ENCODE data around the gene SAP30BP.

The SAP30BP gene

GRCh38 chr17:75658237-75658636 is 8.9 kb upstream of the SAP30BP start (continued):
- TF ChIP-seq ARNTL (CRISPR knock-in tag; IDR thresholded peaks at IDR 0.05; ENCODE audit: borderline replicate concordance, low read depth) = no peak
- no peak for TF ChIP-seq ZNF565 (CRISPR knock-in tag; conservative IDR thresholded peaks at IDR 0.05; ENCODE audit: low read depth)
- TF ChIP-seq GLIS3 (CRISPR knock-in tag; IDR thresholded peaks at IDR 0.05) = no peak
- TF ChIP-seq TSHZ2 (CRISPR knock-in tag; IDR thresholded peaks at IDR 0.05) = no peak
- no peak for TF ChIP-seq ZFP30 (CRISPR knock-in tag; IDR thresholded peaks at IDR 0.05)
- TF ChIP-seq, protein P1, sequence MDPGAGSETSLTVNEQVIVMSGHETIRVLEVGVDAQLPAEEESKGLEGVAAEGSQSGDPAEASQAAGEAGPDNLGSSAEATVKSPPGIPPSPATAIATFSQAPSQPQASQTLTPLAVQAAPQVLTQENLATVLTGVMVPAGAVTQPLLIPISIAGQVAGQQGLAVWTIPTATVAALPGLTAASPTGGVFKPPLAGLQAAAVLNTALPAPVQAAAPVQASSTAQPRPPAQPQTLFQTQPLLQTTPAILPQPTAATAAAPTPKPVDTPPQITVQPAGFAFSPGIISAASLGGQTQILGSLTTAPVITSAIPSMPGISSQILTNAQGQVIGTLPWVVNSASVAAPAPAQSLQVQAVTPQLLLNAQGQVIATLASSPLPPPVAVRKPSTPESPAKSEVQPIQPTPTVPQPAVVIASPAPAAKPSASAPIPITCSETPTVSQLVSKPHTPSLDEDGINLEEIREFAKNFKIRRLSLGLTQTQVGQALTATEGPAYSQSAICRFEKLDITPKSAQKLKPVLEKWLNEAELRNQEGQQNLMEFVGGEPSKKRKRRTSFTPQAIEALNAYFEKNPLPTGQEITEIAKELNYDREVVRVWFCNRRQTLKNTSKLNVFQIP (CRISPR knock-in tag; IDR thresholded peaks at IDR 0.05; ENCODE audit: borderline replicate concordance, low read depth) = no peak
- no peak for TF ChIP-seq TCF4 (CRISPR knock-in tag; IDR thresholded peaks at IDR 0.05; ENCODE audit: borderline replicate concordance)

DNA sequence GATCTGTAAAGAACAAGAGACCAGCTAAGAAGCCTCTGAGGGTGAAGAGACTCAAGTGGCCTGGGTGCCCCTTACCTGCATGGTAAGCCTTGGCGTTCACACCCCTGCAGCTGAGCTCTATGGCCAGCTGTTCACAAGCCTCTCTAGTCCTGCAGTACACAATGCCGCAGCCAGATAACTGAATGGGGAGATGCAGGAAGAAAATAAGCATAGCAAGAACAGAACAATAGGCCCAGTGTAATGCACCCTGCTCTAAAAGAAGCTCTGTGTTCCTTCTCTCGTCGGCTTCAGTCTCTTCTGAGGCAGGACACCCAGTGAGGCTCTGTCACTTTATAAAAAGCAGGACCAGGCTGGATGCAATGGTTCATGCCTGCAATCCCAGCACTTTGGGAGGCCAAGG is 5.6 kb upstream of the SAP30BP start:
- ATAC-seq = no peak

GRCh38 chr17:75662511-75662910 is 4.6 kb upstream of the SAP30BP start:
- ATAC-seq = no peak
- TF ChIP-seq, protein P2, sequence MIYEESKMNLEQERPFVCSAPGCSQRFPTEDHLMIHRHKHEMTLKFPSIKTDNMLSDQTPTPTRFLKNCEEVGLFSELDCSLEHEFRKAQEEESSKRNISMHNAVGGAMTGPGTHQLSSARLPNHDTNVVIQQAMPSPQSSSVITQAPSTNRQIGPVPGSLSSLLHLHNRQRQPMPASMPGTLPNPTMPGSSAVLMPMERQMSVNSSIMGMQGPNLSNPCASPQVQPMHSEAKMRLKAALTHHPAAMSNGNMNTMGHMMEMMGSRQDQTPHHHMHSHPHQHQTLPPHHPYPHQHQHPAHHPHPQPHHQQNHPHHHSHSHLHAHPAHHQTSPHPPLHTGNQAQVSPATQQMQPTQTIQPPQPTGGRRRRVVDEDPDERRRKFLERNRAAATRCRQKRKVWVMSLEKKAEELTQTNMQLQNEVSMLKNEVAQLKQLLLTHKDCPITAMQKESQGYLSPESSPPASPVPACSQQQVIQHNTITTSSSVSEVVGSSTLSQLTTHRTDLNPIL (CRISPR knock-in tag; IDR thresholded peaks at IDR 0.05; ENCODE audit: low read depth) = no peak
- TF ChIP-seq ZFP30 (CRISPR knock-in tag; IDR thresholded peaks at IDR 0.05) (no peak), TSHZ2 (CRISPR knock-in tag; IDR thresholded peaks at IDR 0.05) (no peak), CSDC2 (CRISPR knock-in tag; IDR thresholded peaks at IDR 0.05) (no peak), ZC3H10 (CRISPR knock-in tag; IDR thresholded peaks at IDR 0.05) (no peak), TCF4 (CRISPR knock-in tag; IDR thresholded peaks at IDR 0.05; ENCODE audit: borderline replicate concordance) (no peak), ZNF70 (CRISPR knock-in tag; IDR thresholded peaks at IDR 0.05) (no peak), GLIS3 (CRISPR knock-in tag; IDR thresholded peaks at IDR 0.05) (no peak), BACH2 (CRISPR knock-in tag; IDR thresholded peaks at IDR 0.05; ENCODE audit: borderline replicate concordance) (no peak), SNAI2 (CRISPR knock-in tag; IDR thresholded peaks at IDR 0.05) (no peak), ZFP3 (CRISPR knock-in tag; IDR thresholded peaks at IDR 0.05) (no peak), RARB (CRISPR knock-in tag; IDR thresholded peaks at IDR 0.05) (no peak), OSR1 (CRISPR knock-in tag; IDR thresholded peaks at IDR 0.05) (no peak), PPARA (CRISPR knock-in tag; IDR thresholded peaks at IDR 0.05; ENCODE audit: borderline replicate concordance) (no peak), ZNF565 (CRISPR knock-in tag; conservative IDR thresholded peaks at IDR 0.05; ENCODE audit: low read depth) (no peak), ISL1 (CRISPR knock-in tag; IDR thresholded peaks at IDR 0.05) (no peak)
- TF ChIP-seq, protein P3, sequence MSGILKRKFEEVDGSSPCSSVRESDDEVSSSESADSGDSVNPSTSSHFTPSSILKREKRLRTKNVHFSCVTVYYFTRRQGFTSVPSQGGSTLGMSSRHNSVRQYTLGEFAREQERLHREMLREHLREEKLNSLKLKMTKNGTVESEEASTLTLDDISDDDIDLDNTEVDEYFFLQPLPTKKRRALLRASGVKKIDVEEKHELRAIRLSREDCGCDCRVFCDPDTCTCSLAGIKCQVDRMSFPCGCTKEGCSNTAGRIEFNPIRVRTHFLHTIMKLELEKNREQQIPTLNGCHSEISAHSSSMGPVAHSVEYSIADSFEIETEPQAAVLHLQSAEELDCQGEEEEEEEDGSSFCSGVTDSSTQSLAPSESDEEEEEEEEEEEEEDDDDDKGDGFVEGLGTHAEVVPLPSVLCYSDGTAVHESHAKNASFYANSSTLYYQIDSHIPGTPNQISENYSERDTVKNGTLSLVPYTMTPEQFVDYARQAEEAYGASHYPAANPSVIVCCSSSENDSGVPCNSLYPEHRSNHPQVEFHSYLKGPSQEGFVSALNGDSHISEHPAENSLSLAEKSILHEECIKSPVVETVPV (CRISPR knock-in tag; IDR thresholded peaks at IDR 0.05) = no peak
- TF ChIP-seq, protein P4, sequence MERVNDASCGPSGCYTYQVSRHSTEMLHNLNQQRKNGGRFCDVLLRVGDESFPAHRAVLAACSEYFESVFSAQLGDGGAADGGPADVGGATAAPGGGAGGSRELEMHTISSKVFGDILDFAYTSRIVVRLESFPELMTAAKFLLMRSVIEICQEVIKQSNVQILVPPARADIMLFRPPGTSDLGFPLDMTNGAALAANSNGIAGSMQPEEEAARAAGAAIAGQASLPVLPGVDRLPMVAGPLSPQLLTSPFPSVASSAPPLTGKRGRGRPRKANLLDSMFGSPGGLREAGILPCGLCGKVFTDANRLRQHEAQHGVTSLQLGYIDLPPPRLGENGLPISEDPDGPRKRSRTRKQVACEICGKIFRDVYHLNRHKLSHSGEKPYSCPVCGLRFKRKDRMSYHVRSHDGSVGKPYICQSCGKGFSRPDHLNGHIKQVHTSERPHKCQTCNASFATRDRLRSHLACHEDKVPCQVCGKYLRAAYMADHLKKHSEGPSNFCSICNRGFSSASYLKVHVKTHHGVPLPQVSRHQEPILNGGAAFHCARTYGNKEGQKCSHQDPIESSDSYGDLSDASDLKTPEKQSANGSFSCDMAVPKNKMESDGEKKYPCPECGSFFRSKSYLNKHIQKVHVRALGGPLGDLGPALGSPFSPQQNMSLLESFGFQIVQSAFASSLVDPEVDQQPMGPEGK (CRISPR knock-in tag; IDR thresholded peaks at IDR 0.05; ENCODE audit: borderline replicate concordance) = no peak

More for the DNA sequence above, 5.6 kb upstream of the SAP30BP start:
- TF ChIP-seq ESRRG (CRISPR knock-in tag; IDR thresholded peaks at IDR 0.05) = no peak
- no peak for TF ChIP-seq GLIS3 (CRISPR knock-in tag; IDR thresholded peaks at IDR 0.05)
- TF ChIP-seq, protein P1 (CRISPR knock-in tag; IDR thresholded peaks at IDR 0.05; ENCODE audit: borderline replicate concordance, low read depth) = no peak
- no peak for TF ChIP-seq SNAI2 (CRISPR knock-in tag; IDR thresholded peaks at IDR 0.05)
- TF ChIP-seq ARNTL (CRISPR knock-in tag; IDR thresholded peaks at IDR 0.05; ENCODE audit: borderline replicate concordance, low read depth) = no peak
